Fibroblast of the aortic adventitia (primary cell): ENCODE results near the gene MARCKSL1. TPM values are rescaled to one million over a fixed set of nuclear protein-coding genes. Genes with fewer than 3 reads are reported as not detected.
"Not testable (repeated sequence)": the region's sequence is repeated elsewhere in the genome, so short reads cannot be mapped to it uniquely, and the experiment has no call there.

Source experiments
- DNase-seq: peaks from one replicate; pipeline ENCODE4 v3.0.0-alpha.2; 2010; ENCODE audit warnings: low read depth
- H3K4me3 ChIP-seq: 2 replicates; pipeline ENCODE4 v1.5.1; 2011; ENCODE audit warnings: low read depth, mild to moderate bottlenecking, control low read depth, low read length, moderate library complexity
- total RNA-seq: library from RNA; depleted of rRNA; stranded (reverse); fragments of >200 nt; gene quantifications from 2 replicates; pipeline ENCODE4 v1.2.3, GENCODE V29; 2012; ENCODE audit warnings: low replicate concordance
- TF ChIP-seq, protein P1 (sequence below): IDR thresholded peaks from 2 replicates; pipeline ENCODE4 v1.5.1; 2011; ENCODE audit warnings: mild to moderate bottlenecking, low read length, control low read depth, inconsistent platforms; ENCODE audit not compliant: insufficient read depth

The MARCKSL1 gene
- total RNA-seq, 1 donor, result 14.4 TPM

DNA sequence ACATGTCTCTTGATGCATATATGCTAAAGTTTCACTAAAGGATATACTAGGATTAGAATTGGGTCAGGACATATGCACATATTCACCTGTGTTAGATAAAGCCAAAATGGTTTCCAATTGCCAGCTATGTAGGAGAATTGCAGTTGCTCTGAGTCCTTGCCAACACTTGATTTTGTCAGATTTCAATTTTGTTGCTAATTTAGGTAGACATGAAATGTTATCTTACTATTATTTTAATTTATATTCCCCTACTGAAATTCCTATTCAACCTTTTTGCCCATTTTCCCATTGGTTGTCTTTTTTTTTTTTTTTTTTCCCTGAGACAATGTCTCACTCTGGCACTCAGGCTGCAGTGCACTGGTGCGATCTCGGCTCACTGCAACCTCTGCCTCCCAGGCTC is 30.7 kb downstream of the MARCKSL1 start:
- no peak for DNase-seq
- H3K4me3 ChIP-seq, result no peak overlapping the region
- TF ChIP-seq, protein P1, sequence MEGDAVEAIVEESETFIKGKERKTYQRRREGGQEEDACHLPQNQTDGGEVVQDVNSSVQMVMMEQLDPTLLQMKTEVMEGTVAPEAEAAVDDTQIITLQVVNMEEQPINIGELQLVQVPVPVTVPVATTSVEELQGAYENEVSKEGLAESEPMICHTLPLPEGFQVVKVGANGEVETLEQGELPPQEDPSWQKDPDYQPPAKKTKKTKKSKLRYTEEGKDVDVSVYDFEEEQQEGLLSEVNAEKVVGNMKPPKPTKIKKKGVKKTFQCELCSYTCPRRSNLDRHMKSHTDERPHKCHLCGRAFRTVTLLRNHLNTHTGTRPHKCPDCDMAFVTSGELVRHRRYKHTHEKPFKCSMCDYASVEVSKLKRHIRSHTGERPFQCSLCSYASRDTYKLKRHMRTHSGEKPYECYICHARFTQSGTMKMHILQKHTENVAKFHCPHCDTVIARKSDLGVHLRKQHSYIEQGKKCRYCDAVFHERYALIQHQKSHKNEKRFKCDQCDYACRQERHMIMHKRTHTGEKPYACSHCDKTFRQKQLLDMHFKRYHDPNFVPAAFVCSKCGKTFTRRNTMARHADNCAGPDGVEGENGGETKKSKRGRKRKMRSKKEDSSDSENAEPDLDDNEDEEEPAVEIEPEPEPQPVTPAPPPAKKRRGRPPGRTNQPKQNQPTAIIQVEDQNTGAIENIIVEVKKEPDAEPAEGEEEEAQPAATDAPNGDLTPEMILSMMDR, result no peak

- H3K4me3 ChIP-seq, result no peak overlapping the region
- DNase-seq, result no peak
- TF ChIP-seq, protein P1, result no peak
Observed at GRCh38 chr1:32303997-32304622, 31.9 kb downstream of the MARCKSL1 start.

- no peak overlapping the region for H3K4me3 ChIP-seq
- DNase-seq, result no peak
- TF ChIP-seq, protein P1, result no peak
Observed at GRCh38 chr1:32303358-32303757, 32.7 kb downstream of the MARCKSL1 start.

DNA sequence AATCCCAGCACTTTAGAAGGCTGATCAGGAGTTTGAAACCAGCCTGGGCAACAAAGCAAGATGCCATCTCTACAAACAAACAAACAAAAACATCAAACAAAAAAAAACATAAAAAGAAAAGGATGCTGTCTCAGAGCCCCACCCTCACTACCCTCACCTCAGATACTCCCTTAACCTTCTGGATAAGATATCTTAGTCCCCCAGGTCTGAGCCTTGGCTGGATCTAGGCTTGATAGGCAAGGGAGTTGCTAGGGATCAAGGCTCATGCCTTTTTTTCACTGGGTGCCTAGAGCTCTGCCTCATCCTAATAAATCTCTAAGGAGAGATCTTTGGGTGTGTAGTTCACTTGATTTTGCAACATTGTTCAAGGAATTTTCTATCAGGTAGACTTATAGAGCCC is 36.7 kb downstream of the MARCKSL1 start:
- TF ChIP-seq, protein P1, result no peak

GRCh38 chr1:32298211-32298610 is 37.8 kb downstream of the MARCKSL1 start:
- not testable (repeated sequence) for H3K4me3 ChIP-seq, DNase-seq

More for the DNA sequence above, 36.7 kb downstream of the MARCKSL1 start:
- no peak for DNase-seq
- H3K4me3 ChIP-seq, result no peak overlapping the region

GRCh38 chr1:32291708-32292538 is 44.1 kb downstream of the MARCKSL1 start, which contains the start of gene HDAC1:
Gene HDAC1, plus strand, starts transcription at chr1:32292083. Its CDS starts 87 bp downstream, at chr1:32292170.
- peak; percentile 87 for DNase-seq
- TF ChIP-seq, protein P1, result no peak
- H3K4me3 ChIP-seq, result peak within 1 kb of the TSS; percentile 92

GRCh38 chr1:32291145-32291707 is 44.8 kb downstream of the MARCKSL1 start:
- H3K4me3 ChIP-seq, result peak overlapping the region; percentile 92
- DNase-seq, result peak; percentile 44
- TF ChIP-seq, protein P1, result no peak
